HG02571 (cell line): ENCODE measurements around the gene F11.
"Not testable (repeated sequence)": the region's sequence is repeated elsewhere in the genome, so short reads cannot be mapped to it uniquely, and the experiment has no call there.

Experiments
- ATAC-seq: cut with Tn5 transposase; IDR thresholded peaks from one replicate; pipeline ENCODE4 v1.9.1; 2021; ENCODE audit warnings: mild to moderate bottlenecking, moderate library complexity; ENCODE audit not compliant: unreplicated experiment

Gene F11

GRCh38 chr4:186249785-186250754 is 15.9 kb upstream of the F11 start:
- ATAC-seq: no peak

- no peak for ATAC-seq
These were observed 15.2 kb upstream of the F11 start for GRCh38 chr4:186250760-186251159.

- no peak for ATAC-seq
These were observed 10.9 kb upstream of the F11 start for GRCh38 chr4:186255122-186255521.

GRCh38 chr4:186258216-186258811 is 7.7 kb upstream of the F11 start:
- no peak for ATAC-seq

GRCh38 chr4:186260117-186260503 is 5.9 kb upstream of the F11 start:
- no peak for ATAC-seq

GRCh38 chr4:186260504-186261448 is 5.2 kb upstream of the F11 start:
- no peak for ATAC-seq

- no peak for ATAC-seq
These were observed 1.3 kb upstream of the F11 start for GRCh38 chr4:186264660-186265059.

- not testable (repeated sequence) for ATAC-seq
These were observed 739 bp upstream of the F11 start for GRCh38 chr4:186265250-186265649.

- ATAC-seq: no peak
These were observed 904 bp downstream of the F11 start for GRCh38 chr4:186266729-186267456.

- ATAC-seq: no peak
These were observed 5.2 kb downstream of the F11 start for GRCh38 chr4:186271081-186271678.

GRCh38 chr4:186272699-186273391 is 6.9 kb downstream of the F11 start:
- no peak for ATAC-seq

- not testable (repeated sequence) for ATAC-seq
These were observed 7.4 kb downstream of the F11 start for GRCh38 chr4:186273392-186273789.

- no peak for ATAC-seq
These were observed 17.3 kb downstream of the F11 start for GRCh38 chr4:186283311-186283710.

- no peak for ATAC-seq
These were observed 19.2 kb downstream of the F11 start for GRCh38 chr4:186285147-186285546.

- no peak for ATAC-seq
These were observed 20.6 kb downstream of the F11 start for GRCh38 chr4:186286581-186286980.

GRCh38 chr4:186291256-186291890 is 25.4 kb downstream of the F11 start:
- no peak for ATAC-seq

GRCh38 chr4:186294160-186294559 is 28.2 kb downstream of the F11 start:
- no peak for ATAC-seq

GRCh38 chr4:186296481-186296880 is 30.5 kb downstream of the F11 start:
- no peak for ATAC-seq
